LNCaP clone FGC (cell line): Measurements from ENCODE around the gene CACNA1D.

Experiments
- DNase-seq: peaks from one replicate; pipeline ENCODE4 v3.0.0-alpha.2; 2011; ENCODE audit warnings: low read depth
- H3K4me3 ChIP-seq: 2 replicates; pipeline ENCODE4 v1.5.1; 2011; ENCODE audit warnings: mild to moderate bottlenecking, low read depth, low read length, control low read depth
- TF ChIP-seq, protein P1 (sequence below): IDR thresholded peaks from 2 replicates; pipeline ENCODE4 v1.5.1; 2012; ENCODE audit warnings: mild to moderate bottlenecking; ENCODE audit not compliant: control insufficient read depth, insufficient read depth; ENCODE audit errors: extremely low read depth

Gene CACNA1D

DNA sequence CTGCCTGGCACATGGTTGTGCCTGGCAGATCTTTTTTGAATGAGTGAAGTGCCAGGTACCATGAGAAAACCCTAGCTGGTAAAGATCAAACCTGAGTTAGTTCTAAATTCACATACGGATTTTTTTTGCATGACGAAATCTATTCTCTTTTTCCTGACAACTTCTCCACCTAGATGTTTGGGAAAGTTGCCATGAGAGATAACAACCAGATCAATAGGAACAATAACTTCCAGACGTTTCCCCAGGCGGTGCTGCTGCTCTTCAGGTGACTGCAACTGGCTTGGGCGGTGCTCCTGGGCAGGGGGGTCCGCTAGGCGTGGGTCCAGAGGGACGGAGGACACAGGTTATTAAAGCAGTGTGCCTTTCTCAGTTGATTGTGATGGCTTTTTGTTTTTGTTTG lies 280.0 kb downstream of the CACNA1D start:
- DNase-seq: no peak
- TF ChIP-seq, protein P1, sequence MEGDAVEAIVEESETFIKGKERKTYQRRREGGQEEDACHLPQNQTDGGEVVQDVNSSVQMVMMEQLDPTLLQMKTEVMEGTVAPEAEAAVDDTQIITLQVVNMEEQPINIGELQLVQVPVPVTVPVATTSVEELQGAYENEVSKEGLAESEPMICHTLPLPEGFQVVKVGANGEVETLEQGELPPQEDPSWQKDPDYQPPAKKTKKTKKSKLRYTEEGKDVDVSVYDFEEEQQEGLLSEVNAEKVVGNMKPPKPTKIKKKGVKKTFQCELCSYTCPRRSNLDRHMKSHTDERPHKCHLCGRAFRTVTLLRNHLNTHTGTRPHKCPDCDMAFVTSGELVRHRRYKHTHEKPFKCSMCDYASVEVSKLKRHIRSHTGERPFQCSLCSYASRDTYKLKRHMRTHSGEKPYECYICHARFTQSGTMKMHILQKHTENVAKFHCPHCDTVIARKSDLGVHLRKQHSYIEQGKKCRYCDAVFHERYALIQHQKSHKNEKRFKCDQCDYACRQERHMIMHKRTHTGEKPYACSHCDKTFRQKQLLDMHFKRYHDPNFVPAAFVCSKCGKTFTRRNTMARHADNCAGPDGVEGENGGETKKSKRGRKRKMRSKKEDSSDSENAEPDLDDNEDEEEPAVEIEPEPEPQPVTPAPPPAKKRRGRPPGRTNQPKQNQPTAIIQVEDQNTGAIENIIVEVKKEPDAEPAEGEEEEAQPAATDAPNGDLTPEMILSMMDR: no peak
- H3K4me3 ChIP-seq: no peak overlapping the region

DNA sequence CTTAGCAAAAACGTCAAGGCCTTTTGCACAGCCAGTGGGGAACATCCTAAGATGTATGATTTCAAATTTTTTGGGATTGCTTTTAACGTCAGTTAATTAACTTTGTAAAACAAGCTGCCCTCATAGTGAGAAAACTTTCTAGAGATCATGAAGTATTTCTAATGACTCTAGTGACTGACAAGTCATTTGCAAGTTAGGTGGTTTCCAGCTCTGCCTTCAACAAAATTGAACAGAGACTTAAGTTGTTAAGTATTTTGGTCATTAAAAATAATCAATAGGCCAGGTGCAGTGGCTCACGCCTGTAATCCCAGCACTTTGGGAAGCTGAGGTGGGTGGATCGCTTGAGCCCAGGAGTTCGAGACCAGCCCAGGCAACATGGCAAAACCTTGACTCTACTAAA lies 280.6 kb downstream of the CACNA1D start:
- no peak for DNase-seq
- TF ChIP-seq, protein P1: no peak
- no peak overlapping the region for H3K4me3 ChIP-seq

DNA sequence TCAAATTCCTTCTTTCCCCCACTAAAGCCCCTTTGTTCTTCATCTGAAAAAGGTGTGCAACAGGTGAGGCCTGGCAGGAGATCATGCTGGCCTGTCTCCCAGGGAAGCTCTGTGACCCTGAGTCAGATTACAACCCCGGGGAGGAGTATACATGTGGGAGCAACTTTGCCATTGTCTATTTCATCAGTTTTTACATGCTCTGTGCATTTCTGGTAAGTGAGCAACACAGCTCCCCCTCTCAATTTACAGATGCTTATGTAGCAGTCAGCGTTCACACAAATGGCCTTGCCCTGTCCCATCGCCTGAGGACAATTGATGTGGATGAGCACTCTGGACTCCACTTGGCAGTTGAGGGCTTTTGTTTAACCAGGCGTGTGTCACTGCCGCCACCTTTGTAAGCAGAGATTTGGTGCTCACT lies 281.4 kb downstream of the CACNA1D start:
- TF ChIP-seq, protein P1: no peak
- DNase-seq: no peak
- no peak overlapping the region for H3K4me3 ChIP-seq

DNA sequence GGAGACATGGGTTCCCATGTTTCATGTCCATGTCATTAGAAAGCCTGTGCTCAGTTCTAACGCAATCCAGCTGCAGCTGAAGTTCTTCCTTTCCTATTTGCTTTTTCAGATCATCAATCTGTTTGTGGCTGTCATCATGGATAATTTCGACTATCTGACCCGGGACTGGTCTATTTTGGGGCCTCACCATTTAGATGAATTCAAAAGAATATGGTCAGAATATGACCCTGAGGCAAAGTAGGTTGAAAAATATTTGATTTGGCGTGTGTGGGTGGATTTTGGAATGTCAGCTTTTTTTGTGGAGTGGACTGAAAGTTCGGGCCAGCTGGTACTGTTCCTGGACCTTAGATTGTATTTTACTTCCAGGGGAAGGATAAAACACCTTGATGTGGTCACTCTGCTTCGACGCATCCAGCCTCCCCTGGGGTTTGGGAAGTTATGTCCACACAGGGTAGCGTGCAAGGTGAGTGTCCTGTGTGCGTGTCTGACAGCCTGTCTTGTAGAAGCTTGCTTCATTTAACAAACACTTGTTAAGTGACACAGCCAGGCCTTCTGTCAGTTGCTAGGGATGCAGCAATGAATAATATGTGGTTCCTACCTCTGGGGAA lies 282.2 kb downstream of the CACNA1D start:
- TF ChIP-seq, protein P1: no peak
- DNase-seq: no peak
- no peak overlapping the region for H3K4me3 ChIP-seq

DNA sequence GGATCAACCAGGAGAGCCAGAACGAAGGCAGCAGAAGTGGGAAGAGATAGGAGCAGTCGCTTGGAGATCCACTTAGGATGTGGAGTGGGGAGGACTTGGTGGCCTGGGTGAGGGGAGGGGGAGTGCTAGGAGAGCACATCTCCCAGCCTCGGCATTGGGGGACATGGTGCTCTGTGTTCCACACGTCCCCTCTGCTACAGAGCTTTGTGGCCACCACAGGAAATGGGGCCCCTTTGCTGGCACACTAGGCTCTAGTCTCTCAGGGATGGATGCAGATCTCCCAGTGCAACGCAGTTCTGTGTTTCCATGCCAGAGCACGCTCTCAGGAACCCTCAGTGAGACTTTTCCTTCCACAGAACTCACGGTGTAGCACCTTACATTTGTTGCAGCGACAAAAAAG lies 283.1 kb downstream of the CACNA1D start:
- H3K4me3 ChIP-seq: no peak overlapping the region
- no peak for DNase-seq
- TF ChIP-seq, protein P1: no peak

DNA sequence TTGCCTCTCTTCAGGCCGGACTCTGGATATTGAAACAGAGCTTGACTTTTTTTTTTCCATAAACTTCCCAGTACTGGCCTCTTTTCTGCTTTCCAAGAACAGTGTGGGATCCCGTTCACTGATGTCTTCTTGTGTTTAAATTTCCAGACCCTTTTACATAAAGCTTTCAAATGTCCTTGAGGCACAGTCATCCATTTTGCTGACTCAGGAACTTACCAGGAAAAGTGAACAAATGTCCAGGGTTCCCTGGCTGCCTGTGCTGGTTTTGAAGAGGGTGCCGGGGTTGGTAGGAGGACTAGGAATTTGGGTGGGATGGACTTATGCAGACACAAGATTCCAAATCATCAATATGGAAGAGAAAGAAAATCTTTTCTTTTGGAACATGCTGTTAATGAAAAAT lies 283.7 kb downstream of the CACNA1D start:
- H3K4me3 ChIP-seq: no peak overlapping the region
- TF ChIP-seq, protein P1: no peak
- no peak for DNase-seq

DNA sequence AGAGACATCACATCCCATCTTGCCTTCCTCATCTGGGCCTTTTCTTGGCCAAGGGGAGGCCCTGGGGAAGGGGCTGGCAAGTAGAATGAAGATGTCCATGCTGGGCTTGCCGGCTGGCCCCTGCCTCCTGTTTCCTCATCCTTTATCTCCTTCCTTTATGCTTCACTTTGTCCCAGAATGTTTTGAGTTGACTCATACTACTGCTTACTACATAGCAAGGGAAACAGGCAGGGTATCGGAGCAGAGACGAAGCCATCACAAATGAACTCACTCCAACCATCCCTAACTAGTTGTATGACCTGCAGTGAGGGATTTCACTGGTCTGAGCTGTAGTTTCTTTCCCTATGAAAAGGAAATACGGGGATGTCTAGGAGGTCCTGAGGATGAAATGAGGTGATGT lies 285.8 kb downstream of the CACNA1D start:
- DNase-seq: no peak
- H3K4me3 ChIP-seq: no peak overlapping the region
- TF ChIP-seq, protein P1: no peak
